B cell (primary cell): ENCODE results near the gene MRPL17. TPM values are rescaled to one million over a fixed set of nuclear protein-coding genes. Genes with fewer than 3 reads are reported as not detected.

ENCODE experiments used
- ATAC-seq: fragments of 200-7000 bp; cut with Tn5 transposase; one replicate; pipeline ENCODE4 v1.10.0; 2021; ENCODE audit warnings: low read depth, mild to moderate bottlenecking, moderate number of reproducible peaks, moderate library complexity
- CTCF ChIA-PET: fragments of 350-600 bp; sonication (Branson Sonifier 250); formaldehyde crosslinking; loops from one replicate; lab custom pipeline; 2021; ENCODE audit warnings: antibody characterized with exemption, inconsistent platforms; lab: Charles Lee
- POLR2A ChIA-PET: fragments of 350-600 bp; sonication (Branson Sonifier 250); formaldehyde crosslinking; loops from one replicate; lab custom pipeline; 2021; ENCODE audit warnings: antibody characterized with exemption; lab: Charles Lee
- DNase-seq: peaks from one replicate; pipeline ENCODE4 v3.0.0; 2013
- H2AFZ ChIP-seq: 2 replicates; pipeline ENCODE4 v1.6.1; 2012; ENCODE audit warnings: mild to moderate bottlenecking, low read depth, low read length; ENCODE audit not compliant: insufficient read depth, poor library complexity, severe bottlenecking
- H3K27ac ChIP-seq, 2 donors: 1 replicate in 1 of 2; 2 replicates in 1 of 2; pipeline ENCODE4 v1.5.1; 2012 to 2013; ENCODE audit warnings: low read length in 2 of 2, mild to moderate bottlenecking in 2 of 2, moderate library complexity in 1 of 2
- H3K27me3 ChIP-seq, 4 experiments: fragments of 200-600 bp in 1 of 4; sonication (generic) in 1 of 4; replicated peaks in 1 of 4; 1 replicate in 2 of 4; 2 replicates in 2 of 4; pipeline versions ENCODE4 v1.6.1 to v1.7.0; 2013 to 2016; ENCODE audit warnings: low read length in 3 of 4, mild to moderate bottlenecking in 2 of 4, mixed read lengths in 1 of 4, moderate library complexity in 1 of 4; ENCODE audit not compliant: insufficient read depth in 4 of 4, control insufficient read depth in 3 of 4; ENCODE audit errors: control extremely low read depth in 1 of 4
- H3K36me3 ChIP-seq, 2 experiments: replicated peaks in 1 of 2; 1 replicate in 1 of 2; 2 replicates in 1 of 2; pipeline versions ENCODE4 v1.6.1 to v1.7.1; 2013; ENCODE audit warnings: low read length in 1 of 2; ENCODE audit not compliant: insufficient read depth in 2 of 2, control insufficient read depth in 1 of 2; ENCODE audit errors: control extremely low read depth in 1 of 2, extremely low read depth in 1 of 2
- H3K4me1 ChIP-seq, 2 donors: fragments of 200-600 bp in 1 of 2; sonication (generic) in 1 of 2; 1 replicate in 1 of 2; 2 replicates in 1 of 2; pipeline versions ENCODE4 v1.5.1 to v1.6.1; 2013 to 2017; ENCODE audit warnings: low read length in 2 of 2; ENCODE audit not compliant: control insufficient read depth in 2 of 2, insufficient read depth in 2 of 2
- H3K4me2 ChIP-seq: replicated peaks from 2 replicates; pipeline ENCODE3; 2012; ENCODE audit warnings: mild to moderate bottlenecking, low read depth, low read length; ENCODE audit not compliant: poor library complexity, severe bottlenecking
- H3K4me3 ChIP-seq, 5 experiments: fragments of 200-600 bp in 1 of 5; sonication (generic) in 1 of 5; 1 replicate in 3 of 5; 2 replicates in 2 of 5; pipeline versions ENCODE4 v1.5.1 to v1.7.0; 2011 to 2016; ENCODE audit warnings: low read length in 4 of 5, mild to moderate bottlenecking in 4 of 5, low read depth in 2 of 5, control low read depth in 1 of 5, moderate library complexity in 1 of 5; ENCODE audit not compliant: insufficient read depth in 1 of 5; ENCODE audit errors: control extremely low read depth in 1 of 5, extremely low read depth in 1 of 5
- H3K79me2 ChIP-seq: fragments of 200-600 bp; sonication (generic); one replicate; pipeline ENCODE4 v1.6.0; 2016; ENCODE audit warnings: low read length; ENCODE audit not compliant: control insufficient read depth, insufficient read depth
- H3K9ac ChIP-seq: fragments of 200-600 bp; sonication (generic); 2 replicates; pipeline ENCODE4 v1.6.1; 2017; ENCODE audit warnings: mild to moderate bottlenecking, low read length, moderate library complexity
- H3K9me3 ChIP-seq, 3 donors: one replicate each; pipeline versions ENCODE4 v1.6.1 to v1.7.1; 2013; ENCODE audit warnings: low read length in 2 of 3; ENCODE audit not compliant: control insufficient read depth in 2 of 3, insufficient read depth in 1 of 3; ENCODE audit errors: control extremely low read depth in 1 of 3
- H4K20me1 ChIP-seq: 2 replicates; pipeline ENCODE4 v1.6.0; 2012; ENCODE audit warnings: mild to moderate bottlenecking, low read length; ENCODE audit not compliant: insufficient read depth, control insufficient read depth, poor library complexity, severe bottlenecking
- H3K27ac Mint-ChIP-seq: one replicate; pipeline ENCODE4 v1.8.0; 2021; ENCODE audit warnings: mixed read lengths
- H3K27me3 Mint-ChIP-seq: one replicate; pipeline ENCODE4 v1.8.0; 2021; ENCODE audit warnings: mixed read lengths
- H3K4me1 Mint-ChIP-seq: one replicate; pipeline ENCODE4 v1.8.0; 2021; ENCODE audit warnings: mixed read lengths
- H3K4me3 Mint-ChIP-seq: one replicate; pipeline ENCODE4 v1.8.0; 2021; ENCODE audit warnings: mixed read lengths
- H3K9me3 Mint-ChIP-seq: one replicate; pipeline ENCODE4 v1.8.0; 2022; ENCODE audit warnings: mixed read lengths; ENCODE audit not compliant: insufficient read depth
- EZH2 ChIP-seq: IDR thresholded peaks from 2 replicates; pipeline ENCODE4 v1.6.1; 2012; ENCODE audit warnings: borderline replicate concordance, low read depth, mild to moderate bottlenecking, moderate library complexity, low read length; ENCODE audit not compliant: insufficient read depth, poor library complexity, severe bottlenecking
- WGBS: methylation state at CpG from one replicate; pipeline ENCODE4 v1.1.5; 2013; ENCODE audit warnings: missing lambda C conversion rate; ENCODE audit not compliant: insufficient coverage; 5-methylcytosine and 5-hydroxymethylcytosine counted together
- intact Hi-C: fragments of 100-400 bp; cut with micrococcal nuclease; formaldehyde crosslinking; loops from one replicate; pipeline ENCODE4 v1.10.0; 2022
- polyA plus RNA-seq: library from polyadenylated mRNA; depleted of rRNA; stranded (reverse); fragments of >200 nt; gene quantifications from 2 replicates; pipeline ENCODE4 v1.2.3, GENCODE V29; 2012
- total RNA-seq, 2 donors: library from RNA; stranded (reverse); fragments of 120-200 nt in 1 of 2; gene quantifications; 1 replicate in 1 of 2; 2 replicates in 1 of 2; pipeline versions ENCODE4 v1.2.3 to v1.2.4, GENCODE V29; 2013 to 2022
- TF ChIP-seq, protein P1 (sequence below): fragments of 200-600 bp; IDR thresholded peaks from one replicate; pipeline ENCODE4 v1.8.0; 2022; ENCODE audit warnings: antibody characterized with exemption, mild to moderate bottlenecking

The MRPL17 gene
- total and polyA plus RNA-seq, 2 donors (not counting 1 experiment from before 2014, with no cell fraction given) = 9.9 to 18.2 TPM

DNA sequence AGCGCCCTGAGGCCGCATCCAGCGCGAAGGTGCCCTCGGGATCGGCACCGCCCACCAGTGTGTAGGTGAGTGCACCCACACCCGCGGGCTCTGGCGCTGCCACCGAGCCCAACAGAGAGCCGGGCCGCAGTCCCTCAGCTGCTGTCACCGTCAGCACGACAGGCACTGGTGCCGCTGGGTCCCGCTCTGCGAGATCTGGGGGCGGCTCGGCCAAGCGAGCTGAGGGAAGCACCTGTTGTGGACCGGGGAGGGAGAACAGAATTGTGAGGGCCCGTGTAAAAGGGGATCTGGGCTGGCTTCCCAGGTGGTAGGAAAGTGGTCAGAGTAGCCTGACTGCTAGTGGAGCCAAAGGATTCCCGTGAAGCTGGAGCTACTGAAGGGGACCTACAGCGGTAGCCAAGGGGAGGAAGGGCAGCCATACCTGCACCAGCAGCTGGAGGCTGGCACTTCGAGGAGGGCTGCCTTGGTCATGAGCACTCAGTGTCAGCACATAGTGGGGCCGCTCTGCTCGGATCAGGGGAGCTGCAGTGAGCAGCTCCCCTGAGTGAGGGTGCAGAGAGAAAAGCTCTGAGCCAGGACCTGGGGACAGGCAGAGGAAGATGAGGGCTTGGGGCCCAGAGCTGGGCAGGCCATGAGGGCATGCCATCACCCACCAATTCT is 52.4 kb downstream of the MRPL17 start:
- no peak overlapping the region for H3K4me2 ChIP-seq
- DNase-seq = no peak
- Mint-ChIP-seq H3K4me1 (peaks cover 22% of the 10 kb centered on the region), H3K27me3 (no peaks in the 10 kb centered on the region), H3K9me3 (no peaks in the 10 kb centered on the region), H3K27ac (no peak overlapping the region), H3K4me3 (no peak overlapping the region)
- H3K27me3 ChIP-seq = no peaks in the 10 kb centered on the region
- no peaks in the 10 kb centered on the region for H3K36me3 ChIP-seq
- no peak overlapping the region for H2AFZ ChIP-seq
- no peak for ATAC-seq
- H3K4me1 ChIP-seq = peaks cover 11 to 15% of the 10 kb centered on the region in 2 donors
- CTCF ChIA-PET = interaction anchor here (0.5 to 1.4 kb wide), 4 partner anchors 12 to 126 kb away, joined by 3 read pairs; partner anchors contain the start of gene MRPL17
- no peaks in the 10 kb centered on the region for H3K79me2 ChIP-seq
- no peaks in the 10 kb centered on the region for H4K20me1 ChIP-seq
- intact Hi-C loops = no loop called here
- no peak overlapping the region for H3K9ac ChIP-seq
- no peak overlapping the region for H3K4me3 ChIP-seq
- POLR2A ChIA-PET = no interaction called here
- H3K9me3 ChIP-seq = no peaks in the 10 kb centered on the region
- whole genome bisulfite sequencing = 96% methylated on average over 28 of the region's 28 CpGs
- H3K27ac ChIP-seq = no peak overlapping the region
- TF ChIP-seq, protein P1, sequence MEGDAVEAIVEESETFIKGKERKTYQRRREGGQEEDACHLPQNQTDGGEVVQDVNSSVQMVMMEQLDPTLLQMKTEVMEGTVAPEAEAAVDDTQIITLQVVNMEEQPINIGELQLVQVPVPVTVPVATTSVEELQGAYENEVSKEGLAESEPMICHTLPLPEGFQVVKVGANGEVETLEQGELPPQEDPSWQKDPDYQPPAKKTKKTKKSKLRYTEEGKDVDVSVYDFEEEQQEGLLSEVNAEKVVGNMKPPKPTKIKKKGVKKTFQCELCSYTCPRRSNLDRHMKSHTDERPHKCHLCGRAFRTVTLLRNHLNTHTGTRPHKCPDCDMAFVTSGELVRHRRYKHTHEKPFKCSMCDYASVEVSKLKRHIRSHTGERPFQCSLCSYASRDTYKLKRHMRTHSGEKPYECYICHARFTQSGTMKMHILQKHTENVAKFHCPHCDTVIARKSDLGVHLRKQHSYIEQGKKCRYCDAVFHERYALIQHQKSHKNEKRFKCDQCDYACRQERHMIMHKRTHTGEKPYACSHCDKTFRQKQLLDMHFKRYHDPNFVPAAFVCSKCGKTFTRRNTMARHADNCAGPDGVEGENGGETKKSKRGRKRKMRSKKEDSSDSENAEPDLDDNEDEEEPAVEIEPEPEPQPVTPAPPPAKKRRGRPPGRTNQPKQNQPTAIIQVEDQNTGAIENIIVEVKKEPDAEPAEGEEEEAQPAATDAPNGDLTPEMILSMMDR = no peak
- no peak for TF ChIP-seq EZH2

Other genes starting within 250 kb of the MRPL17 start
- gene HPX, start 242.4 kb downstream of the MRPL17 start, total RNA-seq = 1.1 and 2.4 TPM in 2 replicates
- 0.64 and 1.2 TPM in 2 replicates for gene HPX, start 242.4 kb downstream of the MRPL17 start, polyA plus RNA-seq
- gene TRIM3, start 209.4 kb downstream of the MRPL17 start, total RNA-seq = 16.0 and 20.1 TPM in 2 replicates
- gene TRIM3, start 209.4 kb downstream of the MRPL17 start, polyA plus RNA-seq = 11.4 and 17.8 TPM in 2 replicates
- gene ARFIP2, start 202.0 kb downstream of the MRPL17 start, total RNA-seq = 46.8 and 47.5 TPM in 2 replicates
- gene ARFIP2, start 202.0 kb downstream of the MRPL17 start, polyA plus RNA-seq = 54.5 and 88.1 TPM in 2 replicates
- gene TIMM10B, start 201.8 kb downstream of the MRPL17 start, total RNA-seq = 62.1 and 63.7 TPM in 2 replicates
- gene TIMM10B, start 201.8 kb downstream of the MRPL17 start, polyA plus RNA-seq = 42.9 and 48.5 TPM in 2 replicates
- 58.2 and 59.6 TPM in 2 replicates for gene DNHD1, start 186.1 kb downstream of the MRPL17 start, total RNA-seq
- 53.9 and 58.0 TPM in 2 replicates for gene DNHD1, start 186.1 kb downstream of the MRPL17 start, polyA plus RNA-seq
- gene RRP8, start 79.7 kb downstream of the MRPL17 start, total RNA-seq = 29.4 and 29.5 TPM in 2 replicates
- gene RRP8, start 79.7 kb downstream of the MRPL17 start, polyA plus RNA-seq = 6.8 and 8.6 TPM in 2 replicates
- 119 and 131 TPM in 2 replicates for gene ILK, start 79.6 kb downstream of the MRPL17 start, total RNA-seq
- 85.9 and 88.5 TPM in 2 replicates for gene ILK, start 79.6 kb downstream of the MRPL17 start, polyA plus RNA-seq
- gene TAF10, start 71.1 kb downstream of the MRPL17 start, total RNA-seq = 92.2 and 114 TPM in 2 replicates
- gene TAF10, start 71.1 kb downstream of the MRPL17 start, polyA plus RNA-seq = 107 and 156 TPM in 2 replicates
- 191 and 200 TPM in 2 replicates for gene TPP1, start 63.9 kb downstream of the MRPL17 start, total RNA-seq
- gene TPP1, start 63.9 kb downstream of the MRPL17 start, polyA plus RNA-seq = 118 and 133 TPM in 2 replicates
- gene DCHS1, start 27.5 kb downstream of the MRPL17 start, total RNA-seq = 0.78 and 0.84 TPM in 2 replicates
- gene DCHS1, start 27.5 kb downstream of the MRPL17 start, polyA plus RNA-seq = 0.31 and 0.79 TPM in 2 replicates
- gene OR2AG2, start 88.6 kb upstream of the MRPL17 start, total RNA-seq = 0.27 TPM in 1 of 2 replicates, not detected in the other
- not detected in 2 replicates for gene OR2AG2, start 88.6 kb upstream of the MRPL17 start, polyA plus RNA-seq
- gene OR2AG1, start 99.7 kb upstream of the MRPL17 start, total RNA-seq = not detected in 2 replicates
- not detected in 2 replicates for gene OR2AG1, start 99.7 kb upstream of the MRPL17 start, polyA plus RNA-seq
- gene OR6A2, start 116.3 kb upstream of the MRPL17 start, total RNA-seq = 0.10 and 0.12 TPM in 2 replicates
- gene OR6A2, start 116.3 kb upstream of the MRPL17 start, polyA plus RNA-seq = not detected in 2 replicates
- gene OR10A5, start 162.3 kb upstream of the MRPL17 start, total RNA-seq = not detected in 2 replicates
- not detected in 2 replicates for gene OR10A5, start 162.3 kb upstream of the MRPL17 start, polyA plus RNA-seq
- not detected in 2 replicates for gene OR10A2, start 179.7 kb upstream of the MRPL17 start, total RNA-seq
- gene OR10A2, start 179.7 kb upstream of the MRPL17 start, polyA plus RNA-seq = not detected in 2 replicates
- not detected in 2 replicates for gene OR10A4, start 193.3 kb upstream of the MRPL17 start, total RNA-seq
- not detected in 2 replicates for gene OR10A4, start 193.3 kb upstream of the MRPL17 start, polyA plus RNA-seq
- gene OR2D2, start 209.2 kb upstream of the MRPL17 start, total RNA-seq = not detected in 2 replicates
- not detected in 2 replicates for gene OR2D2, start 209.2 kb upstream of the MRPL17 start, polyA plus RNA-seq
- gene OR2D3, start 237.7 kb upstream of the MRPL17 start, total RNA-seq = not detected in 2 replicates
- not detected in 2 replicates for gene OR2D3, start 237.7 kb upstream of the MRPL17 start, polyA plus RNA-seq
- 2.0 and 2.8 TPM in 2 replicates for gene ZNF215, start 243.1 kb upstream of the MRPL17 start, total RNA-seq
- gene ZNF215, start 243.1 kb upstream of the MRPL17 start, polyA plus RNA-seq = 0.48 and 0.85 TPM in 2 replicates